Measurements from ENCODE around the gene HDDC2.

DNA sequence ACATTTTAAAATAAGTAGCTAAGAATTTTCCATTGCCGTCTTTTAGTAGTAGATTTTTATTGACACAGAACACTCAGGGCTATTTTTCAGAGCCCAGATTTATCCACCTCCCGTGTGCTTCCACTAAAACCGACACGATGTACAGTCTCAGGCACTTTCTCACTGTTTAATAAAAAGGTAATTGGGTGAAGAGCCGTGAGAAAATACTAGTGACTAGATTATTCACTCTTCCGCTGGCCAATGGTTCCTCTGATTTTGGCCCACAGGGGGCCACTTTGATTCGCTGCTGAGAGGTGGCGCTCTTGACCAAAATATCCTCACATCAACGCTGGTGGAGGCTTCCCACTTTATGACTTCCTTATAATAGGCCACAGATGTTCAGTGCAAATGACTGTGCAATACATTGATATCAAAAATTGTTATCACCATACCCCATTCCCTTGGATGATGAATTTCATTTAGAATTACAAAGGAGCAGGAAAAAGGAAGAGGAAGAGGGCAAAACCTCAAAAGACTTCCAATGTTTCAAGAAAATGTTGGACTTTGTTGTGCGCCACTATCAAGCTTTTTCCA lies 12.3 kb upstream of the HDDC2 start:
- TF ChIP-seq FOXK2 (IDR thresholded peaks at IDR 0.05) (no peak), SUZ12 (IDR thresholded peaks at IDR 0.05) (no peak), FOXM1 (IDR thresholded peaks at IDR 0.05; ENCODE audit: borderline replicate concordance) (no peak), CTBP1 (IDR thresholded peaks at IDR 0.05; ENCODE audit: borderline replicate concordance) (no peak), BHLHE40 (IDR thresholded peaks at IDR 0.05; ENCODE audit: borderline replicate concordance) (no peak), FOXA1 (IDR thresholded peaks at IDR 0.05) (no peak), TARDBP (IDR thresholded peaks at IDR 0.05) (no peak)
